Stimulated activated CD4-positive, alpha-beta T cell treated with anti-CD3 and anti-CD28 coated beads, Interleukin-15, amount 100 ng/mL, for 48 hours (primary cell): Measurements from ENCODE around the gene TRIO.
"Not testable (repeated sequence)": the region's sequence is repeated elsewhere in the genome, so short reads cannot be mapped to it uniquely, and the experiment has no call there.

ENCODE experiments used
- DNase-seq, 2 donors: peaks; one replicate each; pipeline ENCODE4 v3.0.0-alpha.2; 2020; ENCODE audit warnings: low read depth in 2 of 2

The TRIO gene

GRCh38 chr5:14534773-14535172 is 391.6 kb downstream of the TRIO start:
- DNase-seq = no peak

- DNase-seq = no peak
Observed at GRCh38 chr5:14545308-14545707, 402.2 kb downstream of the TRIO start.

- DNase-seq = no peak
Observed at GRCh38 chr5:14545862-14546261, 402.7 kb downstream of the TRIO start.

- DNase-seq = no peak
Observed at GRCh38 chr5:14547666-14548065, 404.5 kb downstream of the TRIO start.

GRCh38 chr5:14551211-14551610 is 408.1 kb downstream of the TRIO start:
- no peak for DNase-seq

- DNase-seq = no peak
Observed at GRCh38 chr5:14552017-14552416, 408.9 kb downstream of the TRIO start.

- DNase-seq = not testable (repeated sequence)
Observed at GRCh38 chr5:14554288-14554687, 411.1 kb downstream of the TRIO start.

GRCh38 chr5:14556015-14556414 is 412.9 kb downstream of the TRIO start:
- DNase-seq = no peak

- no peak for DNase-seq
Observed at GRCh38 chr5:14557203-14557770, 414.1 kb downstream of the TRIO start.

- DNase-seq = no peak
Observed at GRCh38 chr5:14557791-14558415, 414.8 kb downstream of the TRIO start.
